H9 (cell line): Measurements from ENCODE around the gene RANBP17. TPM values are rescaled to one million over a fixed set of nuclear protein-coding genes. Genes with fewer than 3 reads are reported as not detected.

Experiments
- DNase-seq: peaks from one replicate; pipeline ENCODE4 v3.0.0-alpha.2; 2017
- H2AFZ ChIP-seq: one replicate; pipeline ENCODE4 v1.6.1; 2013; ENCODE audit warnings: mild to moderate bottlenecking, low read length, control low read depth, moderate library complexity
- H2AK5ac ChIP-seq: 2 replicates; pipeline ENCODE4 v1.6.1; 2013; ENCODE audit warnings: low read length, control low read depth, mixed read lengths; ENCODE audit not compliant: insufficient read length
- H2BK120ac ChIP-seq: one replicate; pipeline ENCODE4 v1.6.1; 2013; ENCODE audit warnings: low read depth, mild to moderate bottlenecking, low read length, control low read depth, inconsistent platforms; ENCODE audit not compliant: poor library complexity, severe bottlenecking
- H2BK12ac ChIP-seq: 2 replicates; pipeline ENCODE4 v1.6.1; 2013; ENCODE audit warnings: low read length, control low read depth, mixed read lengths, low read depth; ENCODE audit not compliant: insufficient read length
- H2BK15ac ChIP-seq: 2 replicates; pipeline ENCODE4 v1.6.1; 2013; ENCODE audit warnings: low read depth, low read length, control low read depth
- H2BK20ac ChIP-seq: one replicate; pipeline ENCODE4 v1.6.1; 2013; ENCODE audit warnings: low read depth, mild to moderate bottlenecking, low read length, control low read depth, inconsistent platforms; ENCODE audit not compliant: poor library complexity, severe bottlenecking
- H2BK5ac ChIP-seq: 2 replicates; pipeline ENCODE4 v1.6.1; 2013; ENCODE audit warnings: low read length, control low read depth, mixed read lengths; ENCODE audit not compliant: insufficient read length
- H3K14ac ChIP-seq: 2 replicates; pipeline ENCODE4 v1.6.1; 2013; ENCODE audit warnings: low read length, control low read depth; ENCODE audit not compliant: insufficient read depth
- H3K18ac ChIP-seq: 2 replicates; pipeline ENCODE4 v1.6.1; 2013; ENCODE audit warnings: low read depth, mild to moderate bottlenecking, mixed read lengths, low read length, control low read depth; ENCODE audit not compliant: insufficient read length
- H3K23ac ChIP-seq: 2 replicates; pipeline ENCODE4 v1.6.1; 2013; ENCODE audit warnings: low read length, control low read depth, mixed read lengths, low read depth; ENCODE audit not compliant: insufficient read length
- H3K23me2 ChIP-seq: 2 replicates; pipeline ENCODE4 v1.6.1; 2013; ENCODE audit warnings: low read depth, mild to moderate bottlenecking, mixed read lengths, low read length, control low read depth; ENCODE audit not compliant: insufficient read length, poor library complexity, severe bottlenecking
- H3K27ac ChIP-seq: 2 replicates; pipeline ENCODE4 v1.5.1; 2013; ENCODE audit warnings: low read length, control low read depth, mixed read lengths, low read depth; ENCODE audit not compliant: insufficient read length
- H3K27me3 ChIP-seq: 2 replicates; pipeline ENCODE4 v1.6.1; 2013; ENCODE audit warnings: low read length, control low read depth, inconsistent platforms; ENCODE audit not compliant: insufficient read depth
- H3K4ac ChIP-seq: 2 replicates; pipeline ENCODE4 v1.6.1; 2013; ENCODE audit warnings: low read depth, mild to moderate bottlenecking, control low read depth, inconsistent platforms, low read length, moderate library complexity
- H3K4me1 ChIP-seq: 2 replicates; pipeline ENCODE4 v1.6.1; 2013; ENCODE audit warnings: low read length, control low read depth, inconsistent platforms; ENCODE audit not compliant: insufficient read depth
- H3K4me2 ChIP-seq: 2 replicates; pipeline ENCODE4 v1.6.1; 2013; ENCODE audit warnings: low read length, control low read depth, mixed read lengths; ENCODE audit not compliant: insufficient read length, insufficient read depth
- H3K56ac ChIP-seq: 2 replicates; pipeline ENCODE4 v1.6.1; 2013; ENCODE audit warnings: low read depth, mild to moderate bottlenecking, mixed read lengths, low read length, control low read depth; ENCODE audit not compliant: insufficient read length
- H3K79me1 ChIP-seq: 2 replicates; pipeline ENCODE4 v1.6.1; 2013; ENCODE audit warnings: low read depth, mild to moderate bottlenecking, moderate library complexity, low read length, control low read depth, inconsistent platforms; ENCODE audit not compliant: insufficient read depth, poor library complexity, severe bottlenecking
- H3K79me2 ChIP-seq: 2 replicates; pipeline ENCODE4 v1.6.1; 2013; ENCODE audit warnings: low read length, control low read depth, inconsistent platforms; ENCODE audit not compliant: insufficient read depth
- H3K9ac ChIP-seq: 2 replicates; pipeline ENCODE4 v1.6.1; 2013; ENCODE audit warnings: low read length, control low read depth, mixed read lengths; ENCODE audit not compliant: insufficient read length; ENCODE audit errors: extremely low read depth
- H3K9me3 ChIP-seq: one replicate; pipeline ENCODE4 v1.6.1; 2013; ENCODE audit warnings: low read depth, low read length, inconsistent platforms; ENCODE audit not compliant: control insufficient read depth
- H3T11ph ChIP-seq: one replicate; pipeline ENCODE4 v1.6.1; 2013; ENCODE audit warnings: mild to moderate bottlenecking, low read length, control low read depth, inconsistent platforms
- H4K20me1 ChIP-seq: one replicate; pipeline ENCODE4 v1.6.1; 2013; ENCODE audit not compliant: control insufficient read depth, insufficient read length, insufficient read depth
- H4K5ac ChIP-seq: 2 replicates; pipeline ENCODE4 v1.6.1; 2013; ENCODE audit warnings: low read depth, mild to moderate bottlenecking, mixed read lengths, low read length, control low read depth; ENCODE audit not compliant: insufficient read length
- H4K8ac ChIP-seq: replicated peaks from 2 replicates; pipeline ENCODE4 v1.6.1; 2013; ENCODE audit warnings: low read length, control low read depth, mixed read lengths, low read depth; ENCODE audit not compliant: insufficient read length
- H4K91ac ChIP-seq: 2 replicates; pipeline ENCODE4 v1.6.1; 2013; ENCODE audit warnings: low read depth, mild to moderate bottlenecking, moderate library complexity, mixed read lengths, low read length, control low read depth; ENCODE audit not compliant: insufficient read length
- H3K27ac Mint-ChIP-seq, 3 experiments: 2 replicates in 2 of 3; 3 replicates in 1 of 3; pipeline ENCODE4 v1.8.0; 2020 to 2021; ENCODE audit warnings: mixed read lengths in 3 of 3, mild to moderate bottlenecking in 1 of 3, moderate library complexity in 1 of 3
- H3K27me3 Mint-ChIP-seq: 2 replicates; pipeline ENCODE4 v1.8.0; 2021; ENCODE audit warnings: low read depth, mild to moderate bottlenecking, moderate library complexity, mixed read lengths
- H3K36me3 Mint-ChIP-seq, 3 experiments: 2 replicates in 2 of 3; 3 replicates in 1 of 3; pipeline ENCODE4 v1.8.0; 2020 to 2021; ENCODE audit warnings: low read depth in 3 of 3, mixed read lengths in 3 of 3; ENCODE audit not compliant: insufficient read depth in 1 of 3
- H3K4me1 Mint-ChIP-seq, 2 experiments: 2 replicates each; pipeline ENCODE4 v1.8.0; 2020; ENCODE audit warnings: mixed read lengths in 2 of 2
- H3K4me3 Mint-ChIP-seq, 2 experiments: 2 replicates in 1 of 2; 3 replicates in 1 of 2; pipeline ENCODE4 v1.8.0; 2020 to 2021; ENCODE audit warnings: mild to moderate bottlenecking in 2 of 2, mixed read lengths in 2 of 2, moderate library complexity in 1 of 2
- H3K9me3 Mint-ChIP-seq, 2 experiments: 2 replicates in 1 of 2; 3 replicates in 1 of 2; pipeline ENCODE4 v1.8.0; 2020; ENCODE audit warnings: mild to moderate bottlenecking in 2 of 2, mixed read lengths in 2 of 2, moderate library complexity in 1 of 2
- WGBS: extraction: QIAGEN DNeasy Blood & Tissue Kit; methylation state at CpG from one replicate; pipeline ENCODE4 v1.1.7; 2013; ENCODE audit warnings: missing lambda C conversion rate, low lambda C conversion rate, mixed read lengths; ENCODE audit not compliant: insufficient read length; ENCODE audit errors: extremely low coverage; 5-methylcytosine and 5-hydroxymethylcytosine counted together
- total RNA-seq: library from RNA; stranded (reverse); gene quantifications from 2 replicates; pipeline ENCODE4 v1.2.1, GENCODE V29; 2021
- TF ChIP-seq, protein P1 (sequence below): fragments of 200-600 bp; sonication (generic); conservative IDR thresholded peaks from 3 replicates; pipeline ENCODE4 v1.8.0; 2021; ENCODE audit warnings: antibody characterized with exemption, mild to moderate bottlenecking

Gene RANBP17
- total RNA-seq, 1 experiment from 2014 or later: 16.5 TPM

DNA sequence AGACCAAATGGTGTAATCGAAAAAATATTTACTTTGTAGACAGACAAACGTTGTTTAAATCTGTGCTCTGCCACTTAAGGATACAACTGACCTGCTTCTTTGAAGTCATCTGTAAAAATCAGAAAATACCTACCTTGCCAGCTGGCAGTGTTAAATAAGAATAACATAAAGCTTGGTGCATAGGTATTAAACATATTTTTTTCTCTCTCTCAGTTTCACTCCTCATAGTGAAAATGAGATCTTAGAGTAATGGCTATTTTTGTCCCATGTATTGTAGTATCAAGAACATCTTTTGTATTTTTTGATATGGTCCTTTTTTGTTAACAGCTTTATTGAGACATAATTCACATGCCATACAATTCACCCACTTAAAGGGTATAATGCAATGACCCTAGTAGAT is 17.9 kb upstream of the RANBP17 start:
- no peak overlapping the region for H3K27ac ChIP-seq
- DNase-seq: no peak
- H3K9me3 Mint-ChIP-seq: no peaks in the 10 kb centered on the region
- no peak overlapping the region for H3K18ac ChIP-seq
- H3K27me3 ChIP-seq: no peaks in the 10 kb centered on the region
- H3K4me1 Mint-ChIP-seq: no peaks in the 10 kb centered on the region
- H4K91ac ChIP-seq: no peak overlapping the region
- H3K9me3 ChIP-seq: no peaks in the 10 kb centered on the region
- H3T11ph ChIP-seq: no peak overlapping the region
- H3K14ac ChIP-seq: no peak overlapping the region
- H2BK120ac ChIP-seq: no peak overlapping the region
- no peak overlapping the region for H2BK12ac ChIP-seq
- H3K79me1 ChIP-seq: no peaks in the 10 kb centered on the region
- no peaks in the 10 kb centered on the region for H3K79me2 ChIP-seq
- no peak overlapping the region for H3K4me3 Mint-ChIP-seq
- H2BK15ac ChIP-seq: no peak overlapping the region
- no peak overlapping the region for H3K4ac ChIP-seq
- H3K23ac ChIP-seq: no peak overlapping the region
- TF ChIP-seq, protein P1, sequence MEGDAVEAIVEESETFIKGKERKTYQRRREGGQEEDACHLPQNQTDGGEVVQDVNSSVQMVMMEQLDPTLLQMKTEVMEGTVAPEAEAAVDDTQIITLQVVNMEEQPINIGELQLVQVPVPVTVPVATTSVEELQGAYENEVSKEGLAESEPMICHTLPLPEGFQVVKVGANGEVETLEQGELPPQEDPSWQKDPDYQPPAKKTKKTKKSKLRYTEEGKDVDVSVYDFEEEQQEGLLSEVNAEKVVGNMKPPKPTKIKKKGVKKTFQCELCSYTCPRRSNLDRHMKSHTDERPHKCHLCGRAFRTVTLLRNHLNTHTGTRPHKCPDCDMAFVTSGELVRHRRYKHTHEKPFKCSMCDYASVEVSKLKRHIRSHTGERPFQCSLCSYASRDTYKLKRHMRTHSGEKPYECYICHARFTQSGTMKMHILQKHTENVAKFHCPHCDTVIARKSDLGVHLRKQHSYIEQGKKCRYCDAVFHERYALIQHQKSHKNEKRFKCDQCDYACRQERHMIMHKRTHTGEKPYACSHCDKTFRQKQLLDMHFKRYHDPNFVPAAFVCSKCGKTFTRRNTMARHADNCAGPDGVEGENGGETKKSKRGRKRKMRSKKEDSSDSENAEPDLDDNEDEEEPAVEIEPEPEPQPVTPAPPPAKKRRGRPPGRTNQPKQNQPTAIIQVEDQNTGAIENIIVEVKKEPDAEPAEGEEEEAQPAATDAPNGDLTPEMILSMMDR: no peak
- H2BK5ac ChIP-seq: no peak overlapping the region
- no peaks in the 10 kb centered on the region for H3K4me1 ChIP-seq
- H3K27ac Mint-ChIP-seq: no peak overlapping the region
- no peaks in the 10 kb centered on the region for H4K20me1 ChIP-seq
- H2AK5ac ChIP-seq: no peak overlapping the region
- no peak overlapping the region for H4K5ac ChIP-seq
- H2BK20ac ChIP-seq: no peak overlapping the region
- H3K4me2 ChIP-seq: no peak overlapping the region
- H3K9ac ChIP-seq: no peak overlapping the region
- no peak overlapping the region for H3K56ac ChIP-seq
- WGBS: no CpG with 5 or more reads among the region's 2 CpGs
- H3K36me3 Mint-ChIP-seq: no peaks in the 10 kb centered on the region; a peak in 1 of 7 replicates
- H2AFZ ChIP-seq: no peak overlapping the region
- H4K8ac ChIP-seq: no peak overlapping the region
- no peaks in the 10 kb centered on the region for H3K23me2 ChIP-seq
- peaks cover 2% of the 10 kb centered on the region; the same call in 1 of the 2 replicates for H3K27me3 Mint-ChIP-seq
